Limb (tissue), 2 donors: ENCODE data around the gene TRABD2B.

Source experiments
- DNase-seq, 2 donors: peaks; one replicate each; pipeline ENCODE4 v3.0.0-alpha.2; 2016; ENCODE audit errors: extremely low spot score in 2 of 2

Gene TRABD2B

DNA sequence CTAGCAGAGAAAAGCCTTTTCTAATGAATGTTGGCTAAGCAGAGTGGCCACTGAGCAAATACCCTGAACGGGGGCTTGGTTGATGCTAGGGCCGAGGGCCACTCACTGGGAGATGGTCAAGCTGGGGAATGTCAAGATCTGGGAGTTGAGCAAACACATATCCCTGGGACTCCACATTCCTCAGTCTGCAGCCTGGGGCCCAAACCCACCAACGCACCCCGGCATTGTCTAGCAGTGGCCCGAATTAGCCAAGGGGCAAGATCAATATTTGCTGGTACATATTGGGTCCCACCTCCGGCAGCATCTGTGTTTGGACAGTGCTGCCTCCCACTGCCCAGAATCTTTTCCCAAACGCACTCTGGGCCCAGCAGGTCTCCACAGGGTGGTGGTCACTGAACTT is 144.1 kb downstream of the TRABD2B start:
- peak in 1 of 2 donors; percentile 14 for DNase-seq

DNA sequence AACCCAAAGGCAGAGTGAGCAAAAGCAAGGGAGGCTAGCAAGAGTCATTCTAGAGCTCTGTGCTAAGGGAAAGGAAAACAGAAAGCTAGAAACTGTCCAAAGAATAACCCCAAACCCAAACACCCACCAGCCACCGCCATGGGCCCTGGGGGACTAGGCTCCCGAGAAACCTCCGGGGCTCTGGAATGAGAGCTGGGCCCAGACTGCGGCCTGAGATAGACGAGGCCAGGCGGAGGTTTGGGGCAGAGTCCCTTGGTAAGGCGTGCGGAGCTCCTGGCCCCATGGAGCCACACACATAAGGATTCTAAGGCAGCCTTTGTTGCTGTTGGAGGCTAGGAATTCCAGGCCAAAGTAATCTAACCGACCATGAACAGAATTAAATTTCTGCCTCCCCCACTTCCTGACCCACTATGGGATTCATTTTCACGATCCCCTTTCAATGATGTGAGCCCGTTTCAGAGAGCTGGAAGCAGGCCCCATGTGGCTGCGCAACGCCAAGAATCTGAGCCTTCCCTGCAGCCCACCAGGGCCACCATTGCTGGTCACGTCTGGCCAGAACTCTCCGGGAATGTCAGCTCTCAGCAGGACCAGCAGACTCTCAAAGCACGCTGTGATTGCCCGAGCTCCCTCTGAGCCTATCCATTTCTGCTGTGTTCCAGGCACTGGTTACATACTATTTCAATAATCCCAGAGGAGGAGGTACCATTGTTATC is 145.0 kb downstream of the TRABD2B start:
- peak in 1 of 2 donors; percentile 15 for DNase-seq

- DNase-seq = no peak
These were observed 146.7 kb downstream of the TRABD2B start for GRCh38 chr1:47850451-47850850.

GRCh38 chr1:47849591-47850261 is 147.5 kb downstream of the TRABD2B start:
- no peak for DNase-seq

- DNase-seq = no peak
These were observed 148.1 kb downstream of the TRABD2B start for GRCh38 chr1:47849005-47849521.

- DNase-seq = no peak
These were observed 149.4 kb downstream of the TRABD2B start for GRCh38 chr1:47847763-47848162.

DNA sequence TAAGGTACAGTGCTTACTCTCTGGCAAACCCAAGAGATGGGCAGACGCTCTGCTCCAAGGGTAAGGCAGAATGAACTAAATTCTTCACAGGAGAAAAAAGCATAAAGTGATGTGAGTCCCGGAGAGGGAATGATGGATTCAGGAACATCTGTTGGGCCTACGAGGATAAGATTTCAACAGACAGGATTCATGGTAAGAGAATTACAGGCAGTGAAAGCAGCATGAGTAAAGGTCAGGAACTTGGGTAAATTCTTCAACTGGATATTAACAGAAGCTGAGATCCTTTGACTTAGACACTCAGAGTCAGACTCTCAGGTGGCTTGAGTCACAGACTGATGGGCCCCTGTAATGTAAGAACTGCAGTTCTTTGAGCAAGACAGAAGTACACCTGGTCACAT is 152.6 kb downstream of the TRABD2B start:
- DNase-seq = peak in 1 of 2 donors; percentile 2

GRCh38 chr1:47843781-47844557 is 153.2 kb downstream of the TRABD2B start:
- peak in 1 of 2 donors; percentile 33 for DNase-seq

DNA sequence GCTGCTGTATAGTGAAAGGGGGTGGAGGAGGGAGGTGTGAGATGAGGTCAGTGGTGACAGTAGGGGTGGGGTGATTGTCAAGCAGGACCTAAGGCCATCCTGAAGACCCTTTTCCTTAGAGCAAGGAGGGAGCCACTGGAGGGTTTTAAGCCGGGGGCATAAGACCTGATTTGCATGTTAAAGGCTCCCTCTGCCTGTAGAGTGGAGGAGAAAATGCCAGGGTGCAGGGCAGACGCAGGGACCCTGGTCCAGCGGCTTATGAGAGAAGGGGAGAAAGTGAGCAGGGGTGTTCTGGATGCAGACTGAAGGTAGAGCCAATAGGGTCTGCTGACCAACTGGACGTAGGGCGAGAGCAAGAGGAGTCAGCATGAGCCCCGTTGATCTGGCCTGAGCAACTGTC is 154.1 kb downstream of the TRABD2B start:
- no peak for DNase-seq

DNA sequence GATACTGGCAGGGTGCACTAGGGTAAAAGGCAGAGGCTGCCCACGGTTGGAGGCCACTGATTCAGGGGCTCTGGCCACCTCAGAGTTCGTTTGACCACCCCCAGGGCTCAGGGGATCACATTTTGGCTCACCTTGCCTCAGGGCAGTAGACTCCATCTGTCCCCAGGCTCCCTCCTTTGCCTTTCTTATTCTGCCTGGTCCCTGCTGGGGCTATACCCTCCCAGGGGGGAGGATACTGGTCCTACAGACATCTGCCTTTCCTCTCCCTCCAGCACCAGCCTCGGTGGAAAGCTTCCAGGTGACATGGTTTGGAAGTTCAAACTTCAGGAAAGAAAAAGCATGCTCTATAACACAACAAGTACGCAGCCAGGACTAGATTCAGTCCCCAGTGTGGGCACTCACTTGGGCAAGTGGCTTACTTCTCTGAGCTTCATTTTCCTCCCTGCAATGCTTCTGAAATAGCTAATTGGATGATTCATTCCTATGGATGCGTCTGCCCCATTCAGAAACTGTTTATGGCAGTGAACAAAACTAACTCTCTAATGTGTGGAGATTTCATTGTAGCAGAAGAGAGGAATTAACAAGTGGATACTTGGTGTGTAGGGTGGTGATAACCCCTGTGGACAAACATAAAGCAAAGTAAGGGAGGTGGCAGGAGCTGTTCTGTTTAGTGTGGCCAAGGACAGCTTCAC is 154.8 kb downstream of the TRABD2B start:
- peak in 1 of 2 donors; percentile 18 for DNase-seq

DNA sequence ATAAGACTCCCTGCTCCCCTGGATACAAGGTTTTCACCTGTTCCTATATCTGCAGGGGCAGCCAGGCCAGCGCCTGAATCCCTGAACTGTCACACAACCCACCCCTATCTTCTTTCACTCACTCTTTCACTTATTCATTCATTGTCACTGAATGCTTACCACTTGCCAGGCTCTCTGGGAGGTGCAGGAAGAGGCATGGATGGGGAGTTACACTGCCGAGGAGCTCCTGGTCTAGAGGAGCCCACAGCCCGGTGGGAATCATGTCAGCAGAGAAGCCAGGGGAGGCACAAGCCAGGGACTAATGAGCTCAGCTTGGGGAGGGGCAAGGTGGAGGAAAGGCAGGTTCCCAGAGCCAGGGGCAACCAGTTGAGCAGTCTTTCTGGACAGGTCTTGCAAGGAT is 155.8 kb downstream of the TRABD2B start:
- DNase-seq = no peak

DNA sequence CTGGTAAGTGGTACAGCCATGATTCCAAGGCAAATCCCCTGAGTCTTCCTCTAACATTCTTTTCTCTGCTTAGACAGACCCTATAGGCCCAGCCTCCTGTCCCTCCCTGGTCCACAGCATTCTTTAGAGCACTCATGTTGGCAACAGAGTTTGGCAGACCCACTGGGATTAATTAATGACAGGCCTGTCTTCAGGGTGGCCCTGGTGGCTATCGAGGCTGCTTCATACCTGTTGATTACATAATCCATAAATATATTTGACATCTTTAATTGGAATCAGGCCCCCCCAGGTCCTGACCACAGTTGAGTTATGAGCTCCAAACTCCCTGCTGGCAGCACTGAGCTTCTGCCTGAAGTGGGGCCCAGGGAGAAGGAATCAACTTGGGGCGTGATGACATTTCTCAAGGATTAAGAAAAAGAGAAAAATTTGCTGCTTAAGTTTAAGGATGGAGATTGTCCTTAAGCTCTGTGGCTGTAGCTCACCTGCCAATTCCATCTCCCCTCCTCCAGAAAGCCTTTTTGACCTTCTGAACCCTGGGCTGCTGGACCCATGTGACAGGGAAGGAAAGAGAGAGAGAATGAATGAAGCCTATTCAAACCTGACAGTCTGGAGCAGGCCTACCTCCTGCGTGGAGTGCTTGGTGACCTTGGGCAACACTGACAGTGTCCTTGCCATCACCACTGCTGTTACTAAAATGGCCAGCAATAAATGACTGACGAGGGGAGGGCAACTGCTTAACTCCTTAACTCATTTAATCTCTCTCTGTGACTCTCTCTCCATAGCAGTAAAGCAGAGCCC is 156.6 kb downstream of the TRABD2B start:
- no peak for DNase-seq

DNA sequence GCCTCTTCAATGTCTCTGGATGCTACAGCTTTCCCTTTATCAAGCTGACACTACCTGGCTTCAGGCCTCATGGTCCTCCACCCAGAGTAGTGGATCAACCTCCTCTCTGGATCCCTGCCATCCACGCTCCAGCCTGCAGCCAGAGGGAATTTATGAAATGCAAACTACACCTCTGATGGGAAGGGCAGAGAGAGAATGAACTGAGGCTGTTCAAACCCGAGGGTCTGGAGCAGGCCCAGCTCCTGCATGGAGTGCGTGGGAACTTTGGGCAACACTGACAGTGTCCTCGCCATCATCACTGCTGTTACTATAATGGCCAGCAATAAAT is 157.8 kb downstream of the TRABD2B start:
- DNase-seq = peak in 1 of 2 donors; percentile 28

- DNase-seq = no peak
These were observed 158.4 kb downstream of the TRABD2B start for GRCh38 chr1:47838562-47839432.

- DNase-seq = no peak
These were observed 159.2 kb downstream of the TRABD2B start for GRCh38 chr1:47837866-47838561.

DNA sequence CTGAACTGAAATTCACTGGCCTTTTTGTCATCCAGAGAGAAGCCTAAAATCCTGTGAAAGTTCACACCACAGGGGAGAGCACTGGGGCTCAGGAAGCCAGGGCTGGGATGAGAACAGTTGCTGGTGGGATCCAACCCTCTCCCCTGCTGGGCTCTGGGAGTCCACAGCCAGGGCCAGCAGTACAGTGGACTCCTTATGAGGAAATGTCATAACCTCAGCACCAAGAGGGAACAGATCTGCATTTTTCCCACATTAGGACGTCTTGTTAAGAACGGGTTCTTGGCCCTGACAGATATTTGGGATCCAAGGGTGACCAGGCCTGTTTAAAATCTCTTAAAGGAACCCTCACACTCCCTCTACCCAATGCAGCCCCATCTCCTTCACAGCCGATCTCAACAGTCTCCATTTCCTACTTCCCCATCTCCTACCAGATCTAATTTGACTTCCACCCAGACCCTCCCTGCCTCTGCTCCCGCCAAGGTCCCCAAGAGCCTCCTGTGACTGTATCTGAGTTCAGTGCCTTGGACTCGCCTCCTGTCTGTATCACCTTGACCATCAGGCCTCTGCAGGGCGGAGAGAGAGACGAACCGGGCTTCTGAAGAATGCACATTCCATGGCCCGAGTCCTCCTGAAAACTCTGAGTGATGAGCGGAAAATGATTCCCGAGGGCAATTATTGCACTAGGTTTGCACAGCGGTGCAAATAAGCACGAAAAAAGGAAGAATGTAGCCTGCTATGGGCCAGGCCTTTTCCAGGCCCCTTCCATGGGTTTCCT is 159.9 kb downstream of the TRABD2B start:
- no peak for DNase-seq

- no peak for DNase-seq
These were observed 161.8 kb downstream of the TRABD2B start for GRCh38 chr1:47835409-47835808.

- DNase-seq = no peak
These were observed 162.9 kb downstream of the TRABD2B start for GRCh38 chr1:47834326-47834725.
